HEK293T (cell line): ENCODE measurements around the gene IL19.

Experiments used
- ARNT ChIP-seq: fragments of 450-650 bp; IDR thresholded peaks from 2 replicates; pipeline ENCODE4 v1.6.1; 2017; ENCODE audit warnings: mild to moderate bottlenecking
- ELF4 ChIP-seq: fragments of 450-650 bp; IDR thresholded peaks from 2 replicates; pipeline ENCODE4 v1.6.1; 2017; ENCODE audit warnings: antibody characterized with exemption
- NFRKB ChIP-seq: fragments of 450-650 bp; IDR thresholded peaks from 2 replicates; pipeline ENCODE4 v1.6.1; 2016; ENCODE audit warnings: mild to moderate bottlenecking, moderate library complexity
- ZNF384 ChIP-seq: fragments of 450-650 bp; IDR thresholded peaks from 2 replicates; pipeline ENCODE4 v1.6.1; 2016

DNA sequence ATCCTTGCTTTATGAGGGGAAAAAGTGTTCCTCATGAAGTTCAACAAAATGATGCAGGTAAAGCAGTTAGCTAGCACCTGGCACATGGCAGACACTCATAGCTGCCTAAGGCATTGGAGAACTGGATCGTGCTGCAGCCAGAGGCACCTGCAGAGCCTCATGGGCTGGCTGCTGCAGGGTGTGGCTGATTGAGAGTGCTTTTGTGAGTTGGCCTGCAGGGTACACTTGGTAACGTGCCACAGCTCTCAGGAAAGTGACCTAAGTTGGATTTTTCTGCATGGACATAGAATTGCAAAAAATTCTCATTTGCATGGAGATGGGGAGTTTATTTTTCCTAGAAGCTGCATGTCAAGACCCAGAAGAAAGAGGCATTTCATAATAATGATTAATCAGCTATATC lies 63.2 kb downstream of the IL19 start:
- TF ChIP-seq NFRKB (no peak), ELF4 (no peak), ARNT (no peak), ZNF384 (no peak)
